ENCODE results near the gene KNCN.

DNA sequence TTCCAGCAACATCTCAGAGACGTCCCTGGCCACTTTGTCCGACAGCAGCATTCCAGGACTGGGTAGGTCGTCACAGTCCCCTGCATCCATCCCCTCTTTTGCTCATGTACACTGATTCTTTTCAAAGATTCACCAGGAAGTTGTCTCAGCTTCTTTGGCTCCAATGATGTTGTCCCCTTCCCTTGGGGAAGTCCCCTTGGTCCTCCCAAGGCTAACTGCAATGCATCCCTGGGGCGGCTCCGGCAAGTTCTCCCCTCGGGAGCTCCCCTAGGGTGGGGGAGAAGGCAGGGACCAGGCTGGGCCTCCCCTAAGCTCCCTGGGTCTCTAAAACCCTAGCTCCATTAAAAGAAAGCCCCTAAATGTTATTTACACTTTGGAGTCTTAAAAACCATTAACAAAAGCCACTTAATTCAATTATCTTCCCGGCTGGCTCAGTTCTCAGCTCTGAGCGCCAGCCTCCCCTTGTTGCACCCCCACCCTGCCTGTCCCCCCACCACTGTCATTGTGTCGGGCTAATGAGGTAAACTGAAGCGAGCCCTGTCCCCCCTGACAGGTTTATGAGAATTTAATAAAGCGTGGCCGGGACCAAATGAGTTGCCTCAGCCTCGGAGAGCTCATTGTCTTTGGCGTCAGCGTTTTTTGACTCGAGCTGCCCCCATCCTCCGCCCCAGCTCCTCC is 25.3 kb downstream of the KNCN start:
- TF ChIP-seq, protein P1, sequence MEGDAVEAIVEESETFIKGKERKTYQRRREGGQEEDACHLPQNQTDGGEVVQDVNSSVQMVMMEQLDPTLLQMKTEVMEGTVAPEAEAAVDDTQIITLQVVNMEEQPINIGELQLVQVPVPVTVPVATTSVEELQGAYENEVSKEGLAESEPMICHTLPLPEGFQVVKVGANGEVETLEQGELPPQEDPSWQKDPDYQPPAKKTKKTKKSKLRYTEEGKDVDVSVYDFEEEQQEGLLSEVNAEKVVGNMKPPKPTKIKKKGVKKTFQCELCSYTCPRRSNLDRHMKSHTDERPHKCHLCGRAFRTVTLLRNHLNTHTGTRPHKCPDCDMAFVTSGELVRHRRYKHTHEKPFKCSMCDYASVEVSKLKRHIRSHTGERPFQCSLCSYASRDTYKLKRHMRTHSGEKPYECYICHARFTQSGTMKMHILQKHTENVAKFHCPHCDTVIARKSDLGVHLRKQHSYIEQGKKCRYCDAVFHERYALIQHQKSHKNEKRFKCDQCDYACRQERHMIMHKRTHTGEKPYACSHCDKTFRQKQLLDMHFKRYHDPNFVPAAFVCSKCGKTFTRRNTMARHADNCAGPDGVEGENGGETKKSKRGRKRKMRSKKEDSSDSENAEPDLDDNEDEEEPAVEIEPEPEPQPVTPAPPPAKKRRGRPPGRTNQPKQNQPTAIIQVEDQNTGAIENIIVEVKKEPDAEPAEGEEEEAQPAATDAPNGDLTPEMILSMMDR (IDR thresholded peaks at IDR 0.05; ENCODE audit: low read depth, low read length) = no peak
- TF ChIP-seq EZH2phosphoT487 (IDR thresholded peaks at IDR 0.05; ENCODE audit: low read depth) = no peak
